Measurements from ENCODE around the gene MRPL4.
A peak's percentile ranks its signal among the peaks of the same experiment; 100 is the strongest.

MRPL4 gene

GRCh38 chr19:10220695-10221094 lies 31.3 kb upstream of the MRPL4 start:
- Histone ChIP-seq H3K9me3 (ENCODE audit: control insufficient read depth, insufficient read depth, low read length) (no peaks in the 10 kb centered on the region), H3K9ac (ENCODE audit: low read depth, low read length) (no peak overlapping the region), H3K4me3 (ENCODE audit: low read depth, low read length) (no peak overlapping the region), H3K27ac (ENCODE audit: low read depth, low read length) (no peak overlapping the region), H3K36me3 (ENCODE audit: control insufficient read depth, insufficient read depth, low read length) (no peaks in the 10 kb centered on the region), H3K4me1 (ENCODE audit: control insufficient read depth, insufficient read depth, low read length) (no peaks in the 10 kb centered on the region), H3K27me3 (ENCODE audit: control insufficient read depth, insufficient read depth, low read length) (no peaks in the 10 kb centered on the region)

GRCh38 chr19:10222201-10222890 lies 29.7 kb upstream of the MRPL4 start:
- Histone ChIP-seq H3K36me3 (ENCODE audit: control insufficient read depth, insufficient read depth, low read length) (no peaks in the 10 kb centered on the region), H3K9me3 (ENCODE audit: control insufficient read depth, insufficient read depth, low read length) (no peaks in the 10 kb centered on the region), H3K9ac (ENCODE audit: low read depth, low read length) (no peak overlapping the region), H3K4me1 (ENCODE audit: control insufficient read depth, insufficient read depth, low read length) (0 out of 2 replicates have a peak, but pooled peaks cover 3% of the 10 kb centered on the region), H3K27me3 (ENCODE audit: control insufficient read depth, insufficient read depth, low read length) (no peaks in the 10 kb centered on the region), H3K27ac (ENCODE audit: low read depth, low read length) (no peak overlapping the region), H3K4me3 (ENCODE audit: low read depth, low read length) (no peak overlapping the region)

GRCh38 chr19:10223488-10224213 lies 28.4 kb upstream of the MRPL4 start:
- Histone ChIP-seq H3K4me1 (ENCODE audit: control insufficient read depth, insufficient read depth, low read length) (0 out of 2 replicates have a peak, but pooled peaks cover 3% of the 10 kb centered on the region), H3K27ac (ENCODE audit: low read depth, low read length) (no peak overlapping the region), H3K4me3 (ENCODE audit: low read depth, low read length) (no peak overlapping the region), H3K27me3 (ENCODE audit: control insufficient read depth, insufficient read depth, low read length) (no peaks in the 10 kb centered on the region), H3K9me3 (ENCODE audit: control insufficient read depth, insufficient read depth, low read length) (no peaks in the 10 kb centered on the region), H3K9ac (ENCODE audit: low read depth, low read length) (no peak overlapping the region), H3K36me3 (ENCODE audit: control insufficient read depth, insufficient read depth, low read length) (no peaks in the 10 kb centered on the region)

- no peak overlapping the region for H3K27ac ChIP-seq (ENCODE audit: low read depth, low read length)
- H3K4me3 ChIP-seq (ENCODE audit: low read depth, low read length): no peak overlapping the region
- H3K27me3 ChIP-seq (ENCODE audit: control insufficient read depth, insufficient read depth, low read length): no peaks in the 10 kb centered on the region
- H3K4me1 ChIP-seq (ENCODE audit: control insufficient read depth, insufficient read depth, low read length): 0 out of 2 replicates have a peak, but pooled peaks cover 3% of the 10 kb centered on the region
- H3K9ac ChIP-seq (ENCODE audit: low read depth, low read length): no peak overlapping the region
- no peaks in the 10 kb centered on the region for H3K9me3 ChIP-seq (ENCODE audit: control insufficient read depth, insufficient read depth, low read length)
- no peaks in the 10 kb centered on the region for H3K36me3 ChIP-seq (ENCODE audit: control insufficient read depth, insufficient read depth, low read length)
These were observed 27.7 kb upstream of the MRPL4 start for GRCh38 chr19:10224337-10224736.

- Histone ChIP-seq H3K36me3 (ENCODE audit: control insufficient read depth, insufficient read depth, low read length) (no peaks in the 10 kb centered on the region), H3K4me3 (ENCODE audit: low read depth, low read length) (no peak overlapping the region), H3K9ac (ENCODE audit: low read depth, low read length) (no peak overlapping the region), H3K27ac (ENCODE audit: low read depth, low read length) (peak overlapping the region; percentile 0), H3K4me1 (ENCODE audit: control insufficient read depth, insufficient read depth, low read length) (peaks cover 5% of the 10 kb centered on the region; the same call in 1 of the 2 replicates), H3K9me3 (ENCODE audit: control insufficient read depth, insufficient read depth, low read length) (no peaks in the 10 kb centered on the region), H3K27me3 (ENCODE audit: control insufficient read depth, insufficient read depth, low read length) (no peaks in the 10 kb centered on the region)
These were observed 26.0 kb upstream of the MRPL4 start for GRCh38 chr19:10226021-10226375.

- Histone ChIP-seq H3K4me3 (ENCODE audit: low read depth, low read length) (no peak overlapping the region), H3K4me1 (ENCODE audit: control insufficient read depth, insufficient read depth, low read length) (peaks cover 5% of the 10 kb centered on the region; the same call in 1 of the 2 replicates), H3K9me3 (ENCODE audit: control insufficient read depth, insufficient read depth, low read length) (no peaks in the 10 kb centered on the region), H3K36me3 (ENCODE audit: control insufficient read depth, insufficient read depth, low read length) (no peaks in the 10 kb centered on the region), H3K27me3 (ENCODE audit: control insufficient read depth, insufficient read depth, low read length) (no peaks in the 10 kb centered on the region), H3K9ac (ENCODE audit: low read depth, low read length) (no peak overlapping the region), H3K27ac (ENCODE audit: low read depth, low read length) (peak overlapping the region; percentile 0)
These were observed 25.5 kb upstream of the MRPL4 start for GRCh38 chr19:10226376-10227025.

GRCh38 chr19:10227026-10227971 lies 24.7 kb upstream of the MRPL4 start:
- Histone ChIP-seq H3K9ac (ENCODE audit: low read depth, low read length) (no peak overlapping the region), H3K4me1 (ENCODE audit: control insufficient read depth, insufficient read depth, low read length) (peaks cover 5% of the 10 kb centered on the region; the same call in 1 of the 2 replicates), H3K36me3 (ENCODE audit: control insufficient read depth, insufficient read depth, low read length) (no peaks in the 10 kb centered on the region), H3K27me3 (ENCODE audit: control insufficient read depth, insufficient read depth, low read length) (no peaks in the 10 kb centered on the region), H3K9me3 (ENCODE audit: control insufficient read depth, insufficient read depth, low read length) (no peaks in the 10 kb centered on the region), H3K27ac (ENCODE audit: low read depth, low read length) (no peak overlapping the region), H3K4me3 (ENCODE audit: low read depth, low read length) (no peak overlapping the region)

- Histone ChIP-seq H3K9me3 (ENCODE audit: control insufficient read depth, insufficient read depth, low read length) (no peaks in the 10 kb centered on the region), H3K27me3 (ENCODE audit: control insufficient read depth, insufficient read depth, low read length) (no peaks in the 10 kb centered on the region), H3K4me1 (ENCODE audit: control insufficient read depth, insufficient read depth, low read length) (peaks cover 5% of the 10 kb centered on the region; the same call in 1 of the 2 replicates), H3K27ac (ENCODE audit: low read depth, low read length) (no peak overlapping the region), H3K4me3 (ENCODE audit: low read depth, low read length) (no peak overlapping the region), H3K36me3 (ENCODE audit: control insufficient read depth, insufficient read depth, low read length) (no peaks in the 10 kb centered on the region), H3K9ac (ENCODE audit: low read depth, low read length) (no peak overlapping the region)
These were observed 23.6 kb upstream of the MRPL4 start for GRCh38 chr19:10228393-10228792.

GRCh38 chr19:10228920-10229319 lies 23.1 kb upstream of the MRPL4 start:
- Histone ChIP-seq H3K9ac (ENCODE audit: low read depth, low read length) (no peak overlapping the region), H3K27me3 (ENCODE audit: control insufficient read depth, insufficient read depth, low read length) (no peaks in the 10 kb centered on the region), H3K4me3 (ENCODE audit: low read depth, low read length) (no peak overlapping the region), H3K36me3 (ENCODE audit: control insufficient read depth, insufficient read depth, low read length) (no peaks in the 10 kb centered on the region), H3K4me1 (ENCODE audit: control insufficient read depth, insufficient read depth, low read length) (peaks cover 5% of the 10 kb centered on the region; the same call in 1 of the 2 replicates), H3K27ac (ENCODE audit: low read depth, low read length) (no peak overlapping the region), H3K9me3 (ENCODE audit: control insufficient read depth, insufficient read depth, low read length) (no peaks in the 10 kb centered on the region)

- Histone ChIP-seq H3K36me3 (ENCODE audit: control insufficient read depth, insufficient read depth, low read length) (no peaks in the 10 kb centered on the region), H3K9me3 (ENCODE audit: control insufficient read depth, insufficient read depth, low read length) (no peaks in the 10 kb centered on the region), H3K9ac (ENCODE audit: low read depth, low read length) (no peak overlapping the region; the same call in 1 of the 2 replicates), H3K27me3 (ENCODE audit: control insufficient read depth, insufficient read depth, low read length) (no peaks in the 10 kb centered on the region), H3K4me1 (ENCODE audit: control insufficient read depth, insufficient read depth, low read length) (peaks cover 5% of the 10 kb centered on the region; the same call in 1 of the 2 replicates), H3K27ac (ENCODE audit: low read depth, low read length) (peak overlapping the region; percentile 88), H3K4me3 (ENCODE audit: low read depth, low read length) (peak overlapping the region; percentile 80)
These were observed 21.7 kb upstream of the MRPL4 start for GRCh38 chr19:10230173-10230860.

Data from HUES48 (cell line).